Fibroblast of skin of back (primary cell): ENCODE measurements around the gene TSPAN15. TPM values are rescaled to one million over a fixed set of nuclear protein-coding genes. Genes with fewer than 3 reads are reported as not detected.

Source experiments
- DNase-seq: peaks from one replicate; pipeline ENCODE4 v3.0.0-alpha.2; 2013
- polyA plus RNA-seq, 2 experiments: library from polyadenylated mRNA; unstranded; fragments of 120-200 nt; gene quantifications; one replicate each; pipeline ENCODE4 v1.2.1, GENCODE V29; 2013; ENCODE audit not compliant: insufficient read length in 2 of 2

The TSPAN15 gene
- 1.9 TPM for polyA plus RNA-seq (2013, experiment 1 of 2; ENCODE audit: insufficient read length)
- 4.5 TPM for polyA plus RNA-seq (2013, experiment 2 of 2; ENCODE audit: insufficient read length)

GRCh38 chr10:69451209-69451783, at the start of gene TSPAN15:
Gene TSPAN15 (plus strand): TSS chr10:69451465. CDS start chr10:69451595, 130 bp downstream.
- DNase-seq: peak; percentile 76

- no peak for DNase-seq
Observed at GRCh38 chr10:69402386-69402785, 48.9 kb upstream of the TSPAN15 start.

- DNase-seq: no peak
Observed at GRCh38 chr10:69403066-69403465, 48.2 kb upstream of the TSPAN15 start.

GRCh38 chr10:69403519-69403918, 47.7 kb upstream of the TSPAN15 start:
- peak; percentile 20 for DNase-seq

- DNase-seq: no peak
Observed at GRCh38 chr10:69404786-69405185, 46.5 kb upstream of the TSPAN15 start.

- no peak for DNase-seq
Observed at GRCh38 chr10:69405221-69405620, 46.0 kb upstream of the TSPAN15 start.

GRCh38 chr10:69406302-69406811, 44.9 kb upstream of the TSPAN15 start:
- peak; percentile 21 for DNase-seq

- no peak for DNase-seq
Observed at GRCh38 chr10:69406816-69407580, 44.3 kb upstream of the TSPAN15 start.

- peak; percentile 26 for DNase-seq
Observed at GRCh38 chr10:69407621-69408301, 43.5 kb upstream of the TSPAN15 start.

GRCh38 chr10:69408318-69409175, 42.7 kb upstream of the TSPAN15 start:
- DNase-seq: peak; percentile 91

- DNase-seq: no peak
Observed at GRCh38 chr10:69409176-69409495, 42.1 kb upstream of the TSPAN15 start.

- DNase-seq: no peak
Observed at GRCh38 chr10:69409968-69410367, 41.3 kb upstream of the TSPAN15 start.

- DNase-seq: no peak
Observed at GRCh38 chr10:69410487-69410886, 40.8 kb upstream of the TSPAN15 start.

GRCh38 chr10:69411476-69411875, 39.8 kb upstream of the TSPAN15 start:
- DNase-seq: no peak

GRCh38 chr10:69412232-69412790, 39.0 kb upstream of the TSPAN15 start:
- DNase-seq: no peak

- peak; percentile 76 for DNase-seq
Observed at GRCh38 chr10:69413221-69413865, 37.9 kb upstream of the TSPAN15 start.

- DNase-seq: no peak
Observed at GRCh38 chr10:69414036-69415018, 36.9 kb upstream of the TSPAN15 start.

- no peak for DNase-seq
Observed at GRCh38 chr10:69415049-69415448, 36.2 kb upstream of the TSPAN15 start.

GRCh38 chr10:69415951-69416350, 35.3 kb upstream of the TSPAN15 start:
- no peak for DNase-seq

- DNase-seq: no peak
Observed at GRCh38 chr10:69416695-69417094, 34.6 kb upstream of the TSPAN15 start, which contains the start of gene TACR2. Gene TACR2 (minus strand): TSS chr10:69416918. CDS start chr10:69416323, 595 bp downstream.
